HepG2 (cell line): Measurements from ENCODE around the gene MRPL48. TPM values are rescaled to one million over a fixed set of nuclear protein-coding genes. Genes with fewer than 3 reads are reported as not detected.
A peak's percentile ranks its signal among the peaks of the same experiment; 100 is the strongest.

Experiments used
- CBFB ChIP-seq: sonication (generic); formaldehyde crosslinking; IDR thresholded peaks from 2 replicates; pipeline ENCODE4 v1.4.0; 2020; ENCODE audit warnings: missing genetic modification reagents
- ELF1 ChIP-seq: sonication (generic); formaldehyde crosslinking; IDR thresholded peaks from 2 replicates; pipeline ENCODE4 v1.4.0; 2020; ENCODE audit warnings: missing genetic modification reagents
- ETV5 ChIP-seq: IDR thresholded peaks from 2 replicates; pipeline ENCODE4 v1.6.1; 2018; ENCODE audit warnings: missing biosample characterization, missing genetic modification reagents, inconsistent platforms, borderline replicate concordance
- GTF2F1 ChIP-seq: fragments of 150-350 bp; IDR thresholded peaks from 2 replicates; pipeline ENCODE4 v1.6.1; 2014; ENCODE audit warnings: low read length
- HMG20B ChIP-seq: conservative IDR thresholded peaks from 2 replicates; pipeline ENCODE4 v1.6.1; 2016; ENCODE audit warnings: missing genetic modification reagents, missing compliant biosample characterization
- JARID2 ChIP-seq: sonication (generic); formaldehyde crosslinking; IDR thresholded peaks from 2 replicates; pipeline ENCODE4 v1.8.1; 2023; ENCODE audit warnings: missing genetic modification reagents, inconsistent platforms; ENCODE audit not compliant: insufficient replicate concordance
- MTF2 ChIP-seq: sonication (generic); formaldehyde crosslinking; IDR thresholded peaks from 2 replicates; pipeline ENCODE4 v1.5.0; 2020; ENCODE audit warnings: missing genetic modification reagents, borderline replicate concordance
- SIX1 ChIP-seq: sonication (generic); formaldehyde crosslinking; IDR thresholded peaks from 2 replicates; pipeline ENCODE4 v1.4.0; 2020; ENCODE audit warnings: missing genetic modification reagents, borderline replicate concordance
- SMARCE1 ChIP-seq: fragments of 450-650 bp; IDR thresholded peaks from 2 replicates; pipeline ENCODE4 v1.6.1; 2017; ENCODE audit warnings: borderline replicate concordance
- THAP11 ChIP-seq: IDR thresholded peaks from 2 replicates; pipeline ENCODE4 v1.6.1; 2016; ENCODE audit warnings: missing biosample characterization, missing genetic modification reagents
- ZNF780A ChIP-seq: sonication (generic); formaldehyde crosslinking; IDR thresholded peaks from 2 replicates; pipeline ENCODE4 v1.8.0; 2022; ENCODE audit warnings: mild to moderate bottlenecking, missing genetic modification reagents, moderate library complexity
- ZNF782 ChIP-seq: sonication (generic); formaldehyde crosslinking; IDR thresholded peaks from 2 replicates; pipeline ENCODE4 v1.4.0; 2020; ENCODE audit warnings: missing genetic modification reagents, mild to moderate bottlenecking, borderline replicate concordance
- ZNF841 ChIP-seq: sonication (generic); formaldehyde crosslinking; IDR thresholded peaks from 2 replicates; pipeline ENCODE4 v1.8.1; 2023; ENCODE audit warnings: missing genetic modification reagents, borderline replicate concordance
- ZNF878 ChIP-seq: sonication (generic); formaldehyde crosslinking; IDR thresholded peaks from 2 replicates; pipeline ENCODE4 v1.8.1; 2023; ENCODE audit warnings: mild to moderate bottlenecking, missing genetic modification reagents, moderate library complexity
- polyA plus RNA-seq, 8 experiments: library from polyadenylated mRNA; depleted of rRNA in 3 of 8; stranded (reverse) in 7 of 8; unstranded in 1 of 8; fragments of >200 nt; fragmentation: Illumina TruSeq in 4 of 8; extraction: Trizol in 4 of 8; gene quantifications; 2 replicates each; pipeline versions ENCODE4 v1.2.1 to v1.2.3, GENCODE V29; 2011 to 2016; ENCODE audit warnings: low read depth in 4 of 8, missing spikeins in 1 of 8, mixed read lengths in 1 of 8; ENCODE audit not compliant: insufficient read depth in 1 of 8
- total RNA-seq, 5 experiments: library from RNA; depleted of rRNA; stranded (reverse); fragments of >200 nt; fragmentation: Illumina TruSeq; extraction: Trizol; gene quantifications; 2 replicates each; pipeline ENCODE4 v1.2.3, GENCODE V29; 2016; ENCODE audit warnings: low read depth in 1 of 5
- TF ChIP-seq, protein P1 (sequence below): sonication (generic); formaldehyde crosslinking; IDR thresholded peaks from 2 replicates; pipeline ENCODE4 v1.4.0; 2020; ENCODE audit warnings: mild to moderate bottlenecking, low read depth, missing genetic modification reagents
- TF ChIP-seq, protein P2 (sequence below): sonication (generic); formaldehyde crosslinking; IDR thresholded peaks from 2 replicates; pipeline ENCODE4 v1.9.0; 2021; ENCODE audit warnings: missing genetic modification reagents, borderline replicate concordance
- TF ChIP-seq, protein P3 (sequence below): sonication (generic); formaldehyde crosslinking; IDR thresholded peaks from 2 replicates; pipeline ENCODE4 v1.5.0; 2020; ENCODE audit warnings: mild to moderate bottlenecking, missing genetic modification reagents, borderline replicate concordance
- TF ChIP-seq, protein P4 (sequence below): IDR thresholded peaks from 2 replicates; pipeline ENCODE4 v1.6.1; 2018; ENCODE audit warnings: missing genetic modification reagents

MRPL48 gene
- total and polyA plus RNA-seq, 2 of the 13 experiments (the other 11 are each of a cell fraction or from before 2014, with no cell fraction given), result 61.2 to 67.9 TPM

DNA sequence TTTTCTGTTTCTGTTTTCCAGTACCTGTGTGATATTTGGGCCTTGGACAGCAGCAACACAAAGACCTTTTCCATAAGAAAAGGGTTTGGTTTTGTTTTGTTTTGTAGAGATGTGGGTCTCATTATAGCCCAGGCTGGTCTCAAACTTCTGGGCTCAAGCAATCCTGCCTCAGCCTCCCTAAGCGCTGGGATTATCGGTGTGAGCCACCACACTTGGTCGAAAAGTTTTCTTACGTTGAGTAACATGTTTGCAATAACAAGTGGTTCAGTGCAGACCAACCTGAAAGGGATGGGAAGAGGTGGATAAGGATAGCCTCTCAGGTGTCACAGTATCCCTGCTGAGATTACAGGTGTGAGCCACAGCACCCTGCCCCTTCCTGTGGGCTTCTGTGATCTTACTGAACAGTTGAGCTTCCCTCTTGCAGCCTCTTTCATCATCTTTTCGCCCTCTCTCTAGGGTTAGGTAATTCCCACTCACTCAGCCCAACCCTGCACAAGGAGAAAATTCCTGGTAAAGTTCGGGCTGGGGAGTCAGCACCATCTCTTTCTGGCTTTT, 3.5 kb upstream of the MRPL48 start (continued):
- TF ChIP-seq, protein P1, sequence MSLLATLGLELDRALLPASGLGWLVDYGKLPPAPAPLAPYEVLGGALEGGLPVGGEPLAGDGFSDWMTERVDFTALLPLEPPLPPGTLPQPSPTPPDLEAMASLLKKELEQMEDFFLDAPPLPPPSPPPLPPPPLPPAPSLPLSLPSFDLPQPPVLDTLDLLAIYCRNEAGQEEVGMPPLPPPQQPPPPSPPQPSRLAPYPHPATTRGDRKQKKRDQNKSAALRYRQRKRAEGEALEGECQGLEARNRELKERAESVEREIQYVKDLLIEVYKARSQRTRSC (CRISPR knock-in tag), result no peak
- TF ChIP-seq MTF2 (CRISPR knock-in tag) (no peak), HMG20B (CRISPR knock-in tag) (no peak), ZNF841 (CRISPR knock-in tag) (no peak), GTF2F1 (no peak), ZNF782 (no peak), ZNF780A (CRISPR knock-in tag) (no peak), JARID2 (CRISPR knock-in tag) (no peak), SIX1 (CRISPR knock-in tag) (no peak), ELF1 (CRISPR knock-in tag) (no peak; the same call in 1 of the 2 replicates), CBFB (CRISPR knock-in tag) (no peak), ETV5 (CRISPR knock-in tag) (peak; percentile 28; the same call in 1 of the 2 replicates), SMARCE1 (no peak), THAP11 (peak; percentile 71; the same call in 1 of the 2 replicates), ZNF878 (CRISPR knock-in tag) (peak; percentile 69; the same call in 1 of the 2 replicates)
- TF ChIP-seq, protein P2, sequence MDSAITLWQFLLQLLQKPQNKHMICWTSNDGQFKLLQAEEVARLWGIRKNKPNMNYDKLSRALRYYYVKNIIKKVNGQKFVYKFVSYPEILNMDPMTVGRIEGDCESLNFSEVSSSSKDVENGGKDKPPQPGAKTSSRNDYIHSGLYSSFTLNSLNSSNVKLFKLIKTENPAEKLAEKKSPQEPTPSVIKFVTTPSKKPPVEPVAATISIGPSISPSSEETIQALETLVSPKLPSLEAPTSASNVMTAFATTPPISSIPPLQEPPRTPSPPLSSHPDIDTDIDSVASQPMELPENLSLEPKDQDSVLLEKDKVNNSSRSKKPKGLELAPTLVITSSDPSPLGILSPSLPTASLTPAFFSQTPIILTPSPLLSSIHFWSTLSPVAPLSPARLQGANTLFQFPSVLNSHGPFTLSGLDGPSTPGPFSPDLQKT (CRISPR knock-in tag), result no peak
- TF ChIP-seq, protein P3, sequence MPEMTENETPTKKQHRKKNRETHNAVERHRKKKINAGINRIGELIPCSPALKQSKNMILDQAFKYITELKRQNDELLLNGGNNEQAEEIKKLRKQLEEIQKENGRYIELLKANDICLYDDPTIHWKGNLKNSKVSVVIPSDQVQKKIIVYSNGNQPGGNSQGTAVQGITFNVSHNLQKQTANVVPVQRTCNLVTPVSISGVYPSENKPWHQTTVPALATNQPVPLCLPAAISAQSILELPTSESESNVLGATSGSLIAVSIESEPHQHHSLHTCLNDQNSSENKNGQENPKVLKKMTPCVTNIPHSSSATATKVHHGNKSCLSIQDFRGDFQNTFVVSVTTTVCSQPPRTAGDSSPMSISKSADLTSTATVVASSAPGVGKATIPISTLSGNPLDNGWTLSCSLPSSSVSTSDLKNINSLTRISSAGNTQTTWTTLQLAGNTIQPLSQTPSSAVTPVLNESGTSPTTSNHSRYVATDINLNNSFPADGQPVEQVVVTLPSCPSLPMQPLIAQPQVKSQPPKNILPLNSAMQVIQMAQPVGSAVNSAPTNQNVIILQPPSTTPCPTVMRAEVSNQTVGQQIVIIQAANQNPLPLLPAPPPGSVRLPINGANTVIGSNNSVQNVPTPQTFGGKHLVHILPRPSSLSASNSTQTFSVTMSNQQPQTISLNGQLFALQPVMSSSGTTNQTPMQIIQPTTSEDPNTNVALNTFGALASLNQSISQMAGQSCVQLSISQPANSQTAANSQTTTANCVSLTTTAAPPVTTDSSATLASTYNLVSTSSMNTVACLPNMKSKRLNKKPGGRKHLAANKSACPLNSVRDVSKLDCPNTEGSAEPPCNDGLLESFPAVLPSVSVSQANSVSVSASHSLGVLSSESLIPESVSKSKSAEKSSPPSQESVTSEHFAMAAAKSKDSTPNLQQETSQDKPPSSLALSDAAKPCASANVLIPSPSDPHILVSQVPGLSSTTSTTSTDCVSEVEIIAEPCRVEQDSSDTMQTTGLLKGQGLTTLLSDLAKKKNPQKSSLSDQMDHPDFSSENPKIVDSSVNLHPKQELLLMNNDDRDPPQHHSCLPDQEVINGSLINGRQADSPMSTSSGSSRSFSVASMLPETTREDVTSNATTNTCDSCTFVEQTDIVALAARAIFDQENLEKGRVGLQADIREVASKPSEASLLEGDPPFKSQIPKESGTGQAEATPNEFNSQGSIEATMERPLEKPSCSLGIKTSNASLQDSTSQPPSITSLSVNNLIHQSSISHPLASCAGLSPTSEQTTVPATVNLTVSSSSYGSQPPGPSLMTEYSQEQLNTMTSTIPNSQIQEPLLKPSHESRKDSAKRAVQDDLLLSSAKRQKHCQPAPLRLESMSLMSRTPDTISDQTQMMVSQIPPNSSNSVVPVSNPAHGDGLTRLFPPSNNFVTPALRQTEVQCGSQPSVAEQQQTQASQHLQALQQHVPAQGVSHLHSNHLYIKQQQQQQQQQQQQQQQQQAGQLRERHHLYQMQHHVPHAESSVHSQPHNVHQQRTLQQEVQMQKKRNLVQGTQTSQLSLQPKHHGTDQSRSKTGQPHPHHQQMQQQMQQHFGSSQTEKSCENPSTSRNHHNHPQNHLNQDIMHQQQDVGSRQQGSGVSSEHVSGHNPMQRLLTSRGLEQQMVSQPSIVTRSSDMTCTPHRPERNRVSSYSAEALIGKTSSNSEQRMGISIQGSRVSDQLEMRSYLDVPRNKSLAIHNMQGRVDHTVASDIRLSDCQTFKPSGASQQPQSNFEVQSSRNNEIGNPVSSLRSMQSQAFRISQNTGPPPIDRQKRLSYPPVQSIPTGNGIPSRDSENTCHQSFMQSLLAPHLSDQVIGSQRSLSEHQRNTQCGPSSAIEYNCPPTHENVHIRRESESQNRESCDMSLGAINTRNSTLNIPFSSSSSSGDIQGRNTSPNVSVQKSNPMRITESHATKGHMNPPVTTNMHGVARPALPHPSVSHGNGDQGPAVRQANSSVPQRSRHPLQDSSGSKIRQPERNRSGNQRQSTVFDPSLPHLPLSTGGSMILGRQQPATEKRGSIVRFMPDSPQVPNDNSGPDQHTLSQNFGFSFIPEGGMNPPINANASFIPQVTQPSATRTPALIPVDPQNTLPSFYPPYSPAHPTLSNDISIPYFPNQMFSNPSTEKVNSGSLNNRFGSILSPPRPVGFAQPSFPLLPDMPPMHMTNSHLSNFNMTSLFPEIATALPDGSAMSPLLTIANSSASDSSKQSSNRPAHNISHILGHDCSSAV (CRISPR knock-in tag), result no peak
- TF ChIP-seq, protein P4, sequence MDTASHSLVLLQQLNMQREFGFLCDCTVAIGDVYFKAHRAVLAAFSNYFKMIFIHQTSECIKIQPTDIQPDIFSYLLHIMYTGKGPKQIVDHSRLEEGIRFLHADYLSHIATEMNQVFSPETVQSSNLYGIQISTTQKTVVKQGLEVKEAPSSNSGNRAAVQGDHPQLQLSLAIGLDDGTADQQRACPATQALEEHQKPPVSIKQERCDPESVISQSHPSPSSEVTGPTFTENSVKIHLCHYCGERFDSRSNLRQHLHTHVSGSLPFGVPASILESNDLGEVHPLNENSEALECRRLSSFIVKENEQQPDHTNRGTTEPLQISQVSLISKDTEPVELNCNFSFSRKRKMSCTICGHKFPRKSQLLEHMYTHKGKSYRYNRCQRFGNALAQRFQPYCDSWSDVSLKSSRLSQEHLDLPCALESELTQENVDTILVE (CRISPR knock-in tag), result peak; percentile 67; the same call in 1 of the 2 replicates
